ENCODE results near the gene NAALADL1.
"Not testable (repeated sequence)": the region's sequence is repeated elsewhere in the genome, so short reads cannot be mapped to it uniquely, and the experiment has no call there.

The NAALADL1 gene

DNA sequence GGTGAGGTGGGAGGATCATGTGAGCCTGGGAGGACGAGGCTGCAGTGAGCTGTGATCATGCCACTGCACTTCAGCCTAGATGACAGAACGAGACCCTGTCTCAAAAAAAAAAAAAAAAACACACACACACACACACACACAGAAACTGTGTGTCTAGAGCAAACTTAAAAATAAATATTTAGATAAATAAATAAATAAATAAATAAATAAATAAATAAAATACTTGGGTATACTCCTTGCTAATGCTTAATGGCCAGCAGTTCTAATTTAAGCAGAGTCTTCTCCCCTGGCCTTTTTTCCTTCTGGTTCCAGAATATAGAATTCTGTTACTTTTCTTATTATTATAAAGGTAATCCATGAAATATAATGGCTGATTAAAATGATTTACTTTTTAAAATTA is 49.5 kb downstream of the NAALADL1 start:
- no peak for DNase-seq

DNA sequence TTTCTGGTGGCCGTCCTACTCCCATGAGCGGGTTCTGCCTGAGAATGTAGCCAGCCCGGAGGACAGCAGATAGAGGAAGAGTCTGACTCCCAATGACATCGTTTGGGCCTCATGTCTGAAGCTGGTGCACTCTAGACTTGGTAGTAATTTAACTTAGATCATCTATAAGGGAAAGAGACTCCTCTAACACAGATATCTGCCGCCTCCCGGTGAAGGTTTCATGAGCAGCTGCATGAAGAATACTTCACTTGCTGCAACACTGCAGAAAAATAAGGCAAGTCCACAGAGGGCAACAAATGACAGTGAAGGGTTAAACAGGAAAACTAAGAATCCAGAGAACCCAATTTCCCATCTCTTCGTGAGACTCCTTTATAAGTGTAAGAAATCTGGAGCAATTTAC is 50.3 kb downstream of the NAALADL1 start:
- no peak for DNase-seq

DNA sequence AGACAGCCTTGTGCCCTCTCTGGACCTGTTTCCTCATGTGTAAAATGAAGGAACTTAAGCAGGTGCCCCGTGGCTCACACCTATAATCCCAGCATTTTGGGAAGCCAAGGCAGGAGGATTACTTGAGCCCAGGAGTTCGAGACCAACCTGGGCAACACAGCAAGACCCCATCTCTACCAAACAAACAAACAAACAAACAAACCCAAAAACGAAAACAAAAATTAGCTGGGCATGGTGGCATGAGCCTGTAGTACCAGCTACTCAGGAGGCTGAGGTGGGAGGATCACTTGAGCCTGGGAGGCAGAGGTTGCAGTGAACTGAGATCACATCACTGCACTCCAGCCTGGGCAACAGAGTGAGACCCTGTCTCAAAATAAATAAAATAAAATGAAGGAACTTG is 54.4 kb downstream of the NAALADL1 start:
- DNase-seq: not testable (repeated sequence)

DNA sequence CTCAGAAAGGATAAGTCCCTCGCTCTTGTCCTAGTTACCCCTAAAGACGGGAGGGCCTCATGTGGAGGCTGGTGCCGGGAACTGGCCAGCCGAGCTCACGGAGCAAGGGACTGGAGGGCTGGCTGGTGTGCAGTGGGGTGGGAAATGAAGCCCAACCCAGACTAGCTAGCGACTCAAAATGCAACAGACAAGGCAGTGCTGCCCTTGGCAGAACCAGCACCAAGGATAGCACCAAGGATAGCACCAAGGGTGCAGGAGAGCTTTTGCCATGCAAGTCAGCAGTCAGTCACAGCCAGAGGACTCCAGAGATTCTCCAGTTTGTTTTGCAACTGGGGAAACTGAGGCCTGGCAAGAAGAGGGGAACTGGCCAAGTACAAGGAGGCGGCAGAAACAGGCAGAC is 55.1 kb downstream of the NAALADL1 start:
- no peak for DNase-seq

DNA sequence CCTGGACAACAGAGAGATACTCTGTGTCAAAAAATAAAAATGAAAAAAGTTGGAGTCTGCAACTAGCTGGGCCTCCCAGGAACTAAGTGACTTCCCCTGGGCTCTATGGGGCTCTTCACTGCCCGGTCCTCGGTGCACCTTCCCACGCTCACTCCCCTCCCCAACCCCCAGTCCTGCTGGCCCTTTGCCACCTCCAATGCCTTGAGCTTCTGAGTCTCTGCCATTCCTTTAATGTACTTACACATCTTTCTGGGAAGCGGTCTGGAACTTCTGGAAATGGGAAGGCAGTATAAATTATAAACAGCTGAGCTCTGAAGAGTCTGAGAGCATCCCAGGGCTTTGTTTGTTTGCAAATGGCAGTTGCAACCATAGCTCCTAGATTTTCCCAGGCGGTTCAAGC is 55.6 kb downstream of the NAALADL1 start:
- DNase-seq: no peak

- no peak for DNase-seq
These were observed 58.9 kb downstream of the NAALADL1 start for GRCh38 chr11:64999478-64999877.

DNA sequence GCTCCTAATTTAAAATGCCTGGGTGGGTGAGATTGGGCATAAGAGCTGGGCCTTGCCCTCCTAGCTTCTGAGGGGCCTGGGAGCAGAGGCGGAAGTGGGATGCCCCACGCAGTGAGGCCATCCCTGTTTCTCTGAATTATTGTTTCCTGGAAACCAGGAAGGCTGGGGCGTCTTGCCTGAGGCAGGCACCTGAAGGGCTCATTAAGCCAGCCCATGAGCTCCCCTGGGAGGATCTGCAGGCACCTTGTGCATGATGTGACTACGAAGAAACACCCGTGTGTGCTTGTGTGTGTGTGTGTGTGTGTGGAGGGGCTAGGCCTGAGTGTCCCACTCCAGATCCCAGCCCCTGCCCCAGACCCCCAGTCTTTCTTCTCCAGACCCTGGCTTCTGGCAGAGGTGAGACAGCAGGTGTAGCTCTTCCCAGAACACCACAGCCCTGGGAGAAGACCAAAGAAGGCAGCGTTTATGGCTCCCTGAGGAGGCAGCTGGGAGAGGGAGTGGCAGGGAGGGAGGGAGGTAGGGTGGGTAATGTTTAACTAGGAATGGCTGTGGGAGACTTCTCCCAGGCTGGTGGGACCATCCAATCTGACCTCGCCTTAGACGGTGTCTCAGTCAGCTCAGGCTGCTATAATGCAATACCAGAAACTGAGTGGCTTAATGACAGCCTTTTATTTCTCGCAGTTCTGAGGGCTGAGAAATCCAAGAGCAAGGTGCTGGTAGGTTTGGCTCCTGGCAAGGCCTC is 59.5 kb downstream of the NAALADL1 start:
- DNase-seq: no peak

GRCh38 chr11:64998141-64998540 is 60.2 kb downstream of the NAALADL1 start:
- no peak for DNase-seq

DNA sequence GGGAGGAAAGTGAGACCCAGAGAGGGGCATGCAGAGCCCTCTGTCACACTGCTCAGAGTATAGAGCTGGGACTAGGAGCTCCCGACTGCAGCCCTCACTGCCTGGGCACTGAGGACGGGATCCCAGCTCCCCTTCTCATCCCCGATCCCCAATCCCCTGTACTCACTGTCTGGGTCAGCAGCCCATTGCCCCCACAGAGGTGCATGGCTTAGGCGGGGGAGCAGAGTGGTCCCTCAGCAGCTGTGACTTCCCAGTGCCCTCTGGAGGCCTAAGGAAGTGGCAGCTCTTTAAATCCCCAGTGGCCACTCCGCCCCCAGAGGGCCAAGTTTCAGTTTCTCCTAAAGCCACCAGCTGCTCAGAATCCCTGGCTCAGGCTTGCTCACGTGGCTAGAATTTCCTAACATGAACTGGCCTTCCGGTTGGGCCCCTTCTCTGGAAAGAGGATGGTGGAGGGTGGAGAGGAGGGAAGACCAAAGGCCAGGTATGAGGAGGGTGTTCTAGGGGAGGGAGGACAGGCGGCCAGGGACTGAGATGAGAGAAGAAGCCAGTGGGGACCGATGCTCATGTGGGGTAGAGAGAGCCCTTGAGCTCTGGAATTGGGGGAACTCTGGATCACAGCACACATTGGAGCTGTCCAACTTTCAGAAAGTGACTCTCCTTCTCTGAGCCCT is 61.5 kb downstream of the NAALADL1 start, which contains the start of gene BATF2:
Gene BATF2, minus strand, starts transcription at position 262 of the 671 bp plus-strand sequence. Its CDS starts 57 bp downstream, at position 205.
- DNase-seq: peak; percentile 61

- no peak for DNase-seq
These were observed 62.0 kb downstream of the NAALADL1 start for GRCh38 chr11:64996327-64996709.
